CD4-positive, alpha-beta T cell treated with Interleukin-10 for 1 hour (primary cell): Measurements from ENCODE around the gene CEL.
"Not testable (repeated sequence)": the region's sequence is repeated elsewhere in the genome, so short reads cannot be mapped to it uniquely, and the experiment has no call there.

Experiments
- DNase-seq: peaks from one replicate; pipeline ENCODE4 v3.0.0-alpha.2; 2020

Gene CEL

GRCh38 chr9:133048595-133048994, 13.2 kb upstream of the CEL start:
- peak; percentile 46 for DNase-seq

GRCh38 chr9:133049043-133049442, 12.7 kb upstream of the CEL start:
- no peak for DNase-seq

GRCh38 chr9:133050142-133050541, 11.6 kb upstream of the CEL start:
- DNase-seq, result no peak

- DNase-seq, result no peak
Measured at GRCh38 chr9:133050781-133051180, 11.0 kb upstream of the CEL start.

- DNase-seq, result no peak
Measured at GRCh38 chr9:133051281-133051900, 10.4 kb upstream of the CEL start.

- no peak for DNase-seq
Measured at GRCh38 chr9:133051966-133052539, 9.7 kb upstream of the CEL start.

DNA sequence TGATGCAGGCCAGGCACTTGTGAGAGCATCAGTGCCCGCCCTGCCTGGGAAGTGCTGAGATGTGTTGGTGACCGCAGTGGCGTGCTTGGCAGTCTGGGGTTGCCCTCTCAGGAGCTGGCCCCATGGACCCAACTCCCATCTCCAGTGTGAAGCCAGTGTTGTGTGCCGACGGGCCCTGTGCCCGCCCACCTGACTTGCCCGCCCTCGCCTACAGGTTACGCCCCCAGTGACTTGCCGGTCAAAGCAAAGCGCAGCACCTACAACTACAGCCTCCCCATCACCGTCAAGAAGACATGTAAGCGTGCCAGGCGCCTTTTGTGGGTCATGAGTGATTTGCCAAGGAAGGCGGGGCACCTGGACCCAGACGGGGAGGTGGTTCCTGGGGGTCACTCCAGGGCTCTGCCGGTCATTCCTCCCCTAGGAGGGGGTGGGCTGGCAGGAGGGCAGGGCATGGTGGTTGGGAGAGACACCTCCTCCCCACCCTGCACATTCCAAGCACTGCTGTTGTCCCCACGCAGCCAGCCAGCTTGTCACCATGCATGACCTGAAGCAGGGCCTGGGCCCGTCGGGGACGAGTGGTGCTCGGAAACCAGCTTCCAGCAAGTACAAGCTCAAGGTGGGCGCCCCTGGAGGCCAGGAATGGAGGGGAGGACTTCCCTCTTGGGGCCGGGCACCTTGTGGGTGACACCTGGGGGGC, 7.4 kb upstream of the CEL start:
- DNase-seq, result no peak

GRCh38 chr9:133054966-133055365, 6.8 kb upstream of the CEL start:
- no peak for DNase-seq

- no peak for DNase-seq
Measured at GRCh38 chr9:133055788-133056420, 5.9 kb upstream of the CEL start.

- no peak for DNase-seq
Measured at GRCh38 chr9:133056533-133056932, 5.2 kb upstream of the CEL start.

GRCh38 chr9:133057006-133057405, 4.8 kb upstream of the CEL start:
- no peak for DNase-seq

GRCh38 chr9:133057553-133057952, 4.2 kb upstream of the CEL start:
- DNase-seq, result no peak

- DNase-seq, result no peak
Measured at GRCh38 chr9:133058071-133058470, 3.7 kb upstream of the CEL start.

- DNase-seq, result no peak
Measured at GRCh38 chr9:133058550-133059320, 3.0 kb upstream of the CEL start.

DNA sequence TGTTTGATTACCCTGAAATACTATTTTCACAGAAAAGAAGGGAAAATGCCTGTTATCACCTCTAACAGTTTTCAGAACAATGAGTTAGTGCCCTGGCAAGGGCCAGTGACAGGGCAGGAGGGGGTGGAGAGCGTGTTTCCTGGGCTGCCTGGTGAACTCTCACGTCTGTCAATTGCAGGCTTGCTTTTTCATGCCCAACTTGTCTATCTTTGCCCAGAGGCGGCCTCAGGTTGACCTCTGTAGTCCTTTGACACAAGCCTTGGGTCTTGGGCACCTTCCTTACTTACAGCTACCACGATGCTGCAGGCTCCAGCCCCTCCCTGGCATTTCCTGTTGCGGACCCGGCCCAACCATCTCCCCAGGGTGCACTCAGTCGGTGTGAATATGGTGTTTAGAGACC, 2.2 kb upstream of the CEL start:
- no peak for DNase-seq

GRCh38 chr9:133060417-133060841, 1.4 kb upstream of the CEL start:
- no peak for DNase-seq

DNA sequence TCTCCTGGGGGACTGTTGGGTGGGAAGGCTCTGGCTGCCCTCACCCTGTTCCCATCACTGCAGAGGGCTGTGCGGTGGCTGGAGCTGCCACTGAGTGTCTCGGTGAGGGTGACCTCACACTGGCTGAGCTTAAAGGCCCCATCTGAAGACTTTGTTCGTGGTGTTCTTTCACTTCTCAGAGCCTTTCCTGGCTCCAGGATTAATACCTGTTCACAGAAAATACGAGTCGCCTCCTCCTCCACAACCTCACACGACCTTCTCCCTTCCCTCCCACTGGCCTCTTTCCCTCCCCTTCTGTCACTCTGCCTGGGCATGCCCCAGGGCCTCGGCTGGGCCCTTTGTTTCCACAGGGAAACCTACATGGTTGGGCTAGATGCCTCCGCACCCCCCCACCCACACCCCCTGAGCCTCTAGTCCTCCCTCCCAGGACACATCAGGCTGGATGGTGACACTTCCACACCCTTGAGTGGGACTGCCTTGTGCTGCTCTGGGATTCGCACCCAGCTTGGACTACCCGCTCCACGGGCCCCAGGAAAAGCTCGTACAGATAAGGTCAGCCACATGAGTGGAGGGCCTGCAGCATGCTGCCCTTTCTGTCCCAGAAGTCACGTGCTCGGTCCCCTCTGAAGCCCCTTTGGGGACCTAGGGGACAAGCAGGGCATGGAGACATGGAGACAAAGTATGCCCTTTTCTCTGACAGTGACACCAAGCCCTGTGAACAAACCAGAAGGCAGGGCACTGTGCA, 590 bp upstream of the CEL start:
- not testable (repeated sequence) for DNase-seq

GRCh38 chr9:133062569-133062968, 788 bp downstream of the CEL start:
- DNase-seq, result not testable (repeated sequence)

DNA sequence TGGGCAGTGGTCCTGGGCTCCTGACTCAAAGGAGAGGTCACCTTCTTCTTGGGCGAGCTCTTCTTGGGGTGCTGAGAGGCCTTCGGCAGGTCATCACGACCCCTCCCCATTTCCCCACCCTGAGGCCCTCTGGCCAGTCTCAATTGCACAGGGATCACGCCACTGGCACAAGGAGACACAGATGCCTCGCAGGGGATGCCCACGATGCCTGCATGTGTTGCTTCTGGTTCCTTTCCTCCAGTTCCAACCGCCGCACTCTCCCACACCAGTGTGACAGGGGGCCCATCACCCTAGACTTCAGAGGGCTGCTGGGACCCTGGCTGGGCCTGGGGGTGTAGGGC, 1.3 kb downstream of the CEL start:
- no peak for DNase-seq

GRCh38 chr9:133063500-133064231, 1.9 kb downstream of the CEL start:
- DNase-seq, result no peak

DNA sequence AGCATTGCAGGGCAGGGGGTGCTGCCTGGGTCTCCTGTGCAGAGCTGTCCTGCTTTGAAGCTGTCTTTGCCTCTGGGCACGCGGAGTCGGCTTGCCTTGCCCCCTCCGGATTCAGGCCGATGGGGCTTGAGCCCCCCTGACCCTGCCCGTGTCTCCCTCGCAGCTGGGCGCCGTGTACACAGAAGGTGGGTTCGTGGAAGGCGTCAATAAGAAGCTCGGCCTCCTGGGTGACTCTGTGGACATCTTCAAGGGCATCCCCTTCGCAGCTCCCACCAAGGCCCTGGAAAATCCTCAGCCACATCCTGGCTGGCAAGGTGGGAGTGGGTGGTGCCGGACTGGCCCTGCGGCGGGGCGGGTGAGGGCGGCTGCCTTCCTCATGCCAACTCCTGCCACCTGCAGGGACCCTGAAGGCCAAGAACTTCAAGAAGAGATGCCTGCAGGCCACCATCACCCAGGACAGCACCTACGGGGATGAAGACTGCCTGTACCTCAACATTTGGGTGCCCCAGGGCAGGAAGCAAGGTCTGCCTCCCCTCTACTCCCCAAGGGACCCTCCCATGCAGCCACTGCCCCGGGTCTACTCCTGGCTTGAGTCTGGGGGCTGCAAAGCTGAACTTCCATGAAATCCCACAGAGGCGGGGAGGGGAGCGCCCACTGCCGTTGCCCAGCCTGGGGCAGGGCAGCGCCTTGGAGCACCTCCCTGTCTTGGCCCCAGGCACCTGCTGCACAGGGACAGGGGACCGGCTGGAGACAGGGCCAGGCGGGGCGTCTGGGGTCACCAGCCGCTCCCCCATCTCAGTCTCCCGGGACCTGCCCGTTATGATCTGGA, 2.7 kb downstream of the CEL start:
- no peak for DNase-seq
